HepG2 (cell line): ENCODE data around the gene VEGFA. TPM values are rescaled to one million over a fixed set of nuclear protein-coding genes. Genes with fewer than 3 reads are reported as not detected.

ENCODE experiments used
- BRCA1 ChIP-seq: sonication (generic); formaldehyde crosslinking; IDR thresholded peaks from 2 replicates; pipeline ENCODE4 v1.4.0; 2020; ENCODE audit warnings: missing genetic modification reagents
- CEBPB ChIP-seq: IDR thresholded peaks from 2 replicates; pipeline ENCODE4 v1.6.1; 2011; ENCODE audit warnings: low read depth, low read length, improper control_type of control experiment, borderline replicate concordance
- E2F5 ChIP-seq: sonication (generic); formaldehyde crosslinking; conservative IDR thresholded peaks from 2 replicates; pipeline ENCODE4 v1.4.0; 2020; ENCODE audit warnings: missing genetic modification reagents
- GATAD2A ChIP-seq: IDR thresholded peaks from 2 replicates; pipeline ENCODE4 v1.6.1; 2016
- GMEB1 ChIP-seq: sonication (generic); formaldehyde crosslinking; IDR thresholded peaks from 2 replicates; pipeline ENCODE4 v1.5.1; 2020; ENCODE audit warnings: missing genetic modification reagents, mild to moderate bottlenecking, borderline replicate concordance
- HMGXB4 ChIP-seq, 2 experiments: sonication (generic) in 1 of 2; formaldehyde crosslinking in 1 of 2; IDR thresholded peaks; 2 replicates each; pipeline versions ENCODE4 v1.4.0 to v1.6.1; 2018 to 2020; ENCODE audit warnings: missing genetic modification reagents in 2 of 2, borderline replicate concordance in 1 of 2, low read depth in 1 of 2, mild to moderate bottlenecking in 1 of 2, missing biosample characterization in 1 of 2
- PAWR ChIP-seq: sonication (generic); formaldehyde crosslinking; IDR thresholded peaks from 2 replicates; pipeline ENCODE4 v1.4.0; 2020; ENCODE audit warnings: missing genetic modification reagents, mild to moderate bottlenecking, borderline replicate concordance
- PHB2 ChIP-seq: fragments of 450-650 bp; IDR thresholded peaks from 2 replicates; pipeline ENCODE4 v1.6.1; 2018; ENCODE audit not compliant: partially characterized antibody
- POGZ ChIP-seq: sonication (generic); formaldehyde crosslinking; IDR thresholded peaks from 2 replicates; pipeline ENCODE4 v1.4.0; 2020; ENCODE audit warnings: mild to moderate bottlenecking, missing genetic modification reagents
- RBAK ChIP-seq: sonication (generic); formaldehyde crosslinking; IDR thresholded peaks from 2 replicates; pipeline ENCODE4 v1.5.1; 2020; ENCODE audit warnings: mild to moderate bottlenecking, missing genetic modification reagents
- SP5 ChIP-seq: IDR thresholded peaks from 2 replicates; pipeline ENCODE4 v1.6.1; 2016; ENCODE audit warnings: low read depth, borderline replicate concordance
- YY1 ChIP-seq: IDR thresholded peaks from 2 replicates; pipeline ENCODE4 v1.6.1; 2011; ENCODE audit warnings: low read length, low read depth, moderate library complexity, mild to moderate bottlenecking; ENCODE audit not compliant: insufficient read depth, insufficient replicate concordance
- ZFP62 ChIP-seq: sonication (generic); formaldehyde crosslinking; IDR thresholded peaks from 2 replicates; pipeline ENCODE4 v1.4.0; 2020; ENCODE audit warnings: missing genetic modification reagents
- ZMAT3 ChIP-seq: sonication (generic); formaldehyde crosslinking; conservative IDR thresholded peaks from 2 replicates; pipeline ENCODE4 v1.7.0; 2021; ENCODE audit warnings: missing genetic modification reagents
- ZNF329 ChIP-seq: sonication (generic); formaldehyde crosslinking; IDR thresholded peaks from 2 replicates; pipeline ENCODE4 v1.9.0; 2021; ENCODE audit warnings: low read depth, mild to moderate bottlenecking, missing genetic modification reagents
- ZNF530 ChIP-seq: sonication (generic); formaldehyde crosslinking; IDR thresholded peaks from 2 replicates; pipeline ENCODE4 v1.5.0; 2020; ENCODE audit warnings: low read depth, mild to moderate bottlenecking, missing genetic modification reagents
- ZNF552 ChIP-seq: sonication (generic); formaldehyde crosslinking; IDR thresholded peaks from 2 replicates; pipeline ENCODE4 v1.9.0; 2022; ENCODE audit warnings: missing genetic modification reagents, mild to moderate bottlenecking, borderline replicate concordance
- ZNF574 ChIP-seq: sonication (generic); formaldehyde crosslinking; IDR thresholded peaks from 2 replicates; pipeline ENCODE4 v1.4.0; 2020; ENCODE audit warnings: missing genetic modification reagents
- ZNF589 ChIP-seq: sonication (generic); formaldehyde crosslinking; conservative IDR thresholded peaks from 2 replicates; pipeline ENCODE4 v1.8.0; 2022; ENCODE audit warnings: mild to moderate bottlenecking, moderate library complexity, missing genetic modification reagents
- ZSCAN22 ChIP-seq: sonication (generic); formaldehyde crosslinking; IDR thresholded peaks from 2 replicates; pipeline ENCODE4 v1.4.0; 2020; ENCODE audit warnings: mild to moderate bottlenecking, missing genetic modification reagents
- ZSCAN29 ChIP-seq: sonication (generic); formaldehyde crosslinking; conservative IDR thresholded peaks from 2 replicates; pipeline ENCODE4 v1.4.0; 2020; ENCODE audit warnings: mild to moderate bottlenecking, missing genetic modification reagents
- polyA plus RNA-seq, 8 experiments: library from polyadenylated mRNA; depleted of rRNA in 3 of 8; stranded (reverse) in 7 of 8; unstranded in 1 of 8; fragments of >200 nt; fragmentation: Illumina TruSeq in 4 of 8; extraction: Trizol in 4 of 8; gene quantifications; 2 replicates each; pipeline versions ENCODE4 v1.2.1 to v1.2.3, GENCODE V29; 2011 to 2016; ENCODE audit warnings: low read depth in 4 of 8, missing spikeins in 1 of 8, mixed read lengths in 1 of 8; ENCODE audit not compliant: insufficient read depth in 1 of 8
- total RNA-seq, 5 experiments: library from RNA; depleted of rRNA; stranded (reverse); fragments of >200 nt; fragmentation: Illumina TruSeq; extraction: Trizol; gene quantifications; 2 replicates each; pipeline ENCODE4 v1.2.3, GENCODE V29; 2016; ENCODE audit warnings: low read depth in 1 of 5

The VEGFA gene
- total and polyA plus RNA-seq, 2 of the 13 experiments (the other 11 are each of a cell fraction or from before 2014, with no cell fraction given) = 68.1 to 629 TPM

- TF ChIP-seq PAWR (CRISPR knock-in tag) = no peak
- TF ChIP-seq ZNF552 = no peak
- no peak for TF ChIP-seq ZSCAN22
- no peak for TF ChIP-seq SP5 (CRISPR knock-in tag)
- TF ChIP-seq ZSCAN29 (CRISPR knock-in tag) = no peak
- no peak for TF ChIP-seq ZFP62 (CRISPR knock-in tag)
- TF ChIP-seq CEBPB = peak; percentile 96
- 0 out of 2 replicates have a peak, but pooled peaks have one; percentile 19 for TF ChIP-seq POGZ (CRISPR knock-in tag)
- TF ChIP-seq ZNF329 = no peak
- no peak for TF ChIP-seq ZNF589 (CRISPR knock-in tag)
- no peak for TF ChIP-seq BRCA1 (CRISPR knock-in tag)
- TF ChIP-seq ZMAT3 (CRISPR knock-in tag) = no peak
- no peak for TF ChIP-seq PHB2
- TF ChIP-seq E2F5 (CRISPR knock-in tag) = no peak
- TF ChIP-seq ZNF574 (CRISPR knock-in tag) = no peak; the same call in 1 of the 2 replicates
- no peak for TF ChIP-seq HMGXB4 (CRISPR knock-in tag; IDR thresholded peaks at IDR 0.05; ENCODE audit: borderline replicate concordance in 1 of 2, low read depth in 1 of 2)
- TF ChIP-seq GATAD2A (CRISPR knock-in tag) = peak; percentile 91
- TF ChIP-seq GMEB1 (CRISPR knock-in tag) = no peak
- no peak for TF ChIP-seq ZNF530 (CRISPR knock-in tag)
- TF ChIP-seq RBAK = no peak
- no peak for TF ChIP-seq YY1
These were observed 33.2 kb downstream of the VEGFA start (continued) for GRCh38 chr6:43803055-43803782.
